Calu3 (cell line): Measurements from ENCODE around the gene CRB3. TPM values are rescaled to one million over a fixed set of nuclear protein-coding genes. Genes with fewer than 3 reads are reported as not detected.

Experiments used
- BruUV-seq: library from RNA; stranded (reverse); fragments of 400-500 nt; replicated peaks from 2 replicates; lab custom pipeline; 2021; lab: Mats Ljungman, UMichigan
- CTCF ChIA-PET: fragments of 300-600 bp; sonication (Branson Sonifier 250); formaldehyde crosslinking; loops from one replicate; lab custom pipeline; 2022; ENCODE audit warnings: antibody characterized with exemption; lab: Charles Lee
- DNase-seq: peaks from one replicate; pipeline ENCODE4 v3.0.0; 2022
- H3K27ac Mint-ChIP-seq: one replicate; pipeline ENCODE4 v1.8.0; 2022; ENCODE audit warnings: mixed read lengths; ENCODE audit not compliant: unreplicated experiment
- H3K27me3 Mint-ChIP-seq: one replicate; pipeline ENCODE4 v1.8.0; 2022; ENCODE audit warnings: mixed read lengths; ENCODE audit not compliant: unreplicated experiment
- H3K36me3 Mint-ChIP-seq: one replicate; pipeline ENCODE4 v1.8.0; 2022; ENCODE audit warnings: mild to moderate bottlenecking, moderate library complexity, mixed read lengths; ENCODE audit not compliant: insufficient read depth, unreplicated experiment
- H3K4me1 Mint-ChIP-seq: one replicate; pipeline ENCODE4 v1.8.0; 2022; ENCODE audit warnings: mild to moderate bottlenecking, low read depth, mixed read lengths; ENCODE audit not compliant: unreplicated experiment
- H3K4me3 Mint-ChIP-seq: one replicate; pipeline ENCODE4 v1.8.0; 2022; ENCODE audit warnings: mild to moderate bottlenecking, low read depth, moderate library complexity, mixed read lengths; ENCODE audit not compliant: unreplicated experiment
- H3K9me3 Mint-ChIP-seq: one replicate; pipeline ENCODE4 v1.8.0; 2022; ENCODE audit warnings: low read depth, mixed read lengths; ENCODE audit not compliant: unreplicated experiment
- intact Hi-C: fragments of 100-400 bp; cut with micrococcal nuclease; formaldehyde crosslinking; loops from one replicate; pipeline ENCODE4 v1.10.0; 2022; ENCODE audit not compliant: unreplicated experiment
- total RNA-seq: library from RNA; stranded (reverse); gene quantifications from 2 replicates; pipeline ENCODE4 v1.2.3, GENCODE V29; 2022
- TF ChIP-seq, protein P1 (sequence below): fragments of 200-600 bp; IDR thresholded peaks from one replicate; pipeline ENCODE4 v1.8.0; 2022; ENCODE audit warnings: antibody characterized with exemption; ENCODE audit not compliant: unreplicated experiment

The CRB3 gene
- total RNA-seq, 1 experiment from 2014 or later, result 47.6 TPM

DNA sequence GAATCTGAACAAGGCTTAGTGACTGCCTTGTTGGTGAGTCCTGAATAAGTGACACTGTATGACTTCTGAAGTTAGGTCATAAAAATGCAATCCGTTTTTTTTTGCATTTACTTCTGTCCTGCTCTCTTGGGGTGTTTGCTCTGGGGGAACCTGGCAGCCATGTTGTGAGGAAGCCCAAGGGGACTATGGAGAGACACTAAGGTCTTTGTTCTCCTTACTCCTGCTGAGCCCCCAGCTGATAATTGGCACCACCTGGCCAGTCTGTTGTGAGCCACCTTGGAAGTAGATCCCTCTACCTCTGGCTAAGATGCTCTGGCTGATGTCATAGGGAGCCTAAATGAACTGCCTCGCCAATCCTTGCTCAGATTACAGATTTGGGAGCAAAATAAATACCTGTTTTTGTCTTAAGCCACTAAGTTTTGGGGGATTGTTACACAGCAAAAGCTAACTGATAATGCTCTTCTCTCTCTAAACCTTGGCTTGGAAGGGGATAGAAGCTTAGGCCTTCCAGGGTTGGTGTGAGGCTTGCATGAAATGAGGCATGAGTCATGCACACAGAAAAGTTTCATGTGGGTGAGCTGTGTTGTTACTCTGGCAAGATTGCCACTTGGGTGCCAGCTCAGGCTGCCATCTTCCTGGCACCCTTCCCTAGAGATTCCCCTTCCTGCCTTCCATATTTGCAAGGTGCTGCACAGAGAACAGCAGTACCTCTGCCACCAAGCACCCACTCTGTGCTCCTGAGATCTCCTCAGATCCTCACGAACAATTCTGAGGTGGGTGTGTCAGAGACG is 27.9 kb downstream of the CRB3 start:
- no peaks in the 10 kb centered on the region for H3K36me3 Mint-ChIP-seq
- intact Hi-C loops, result no loop called here
- no peak overlapping the region for H3K4me3 Mint-ChIP-seq
- no TSS peak for BruUV-seq
- peaks cover 3% of the 10 kb centered on the region for H3K9me3 Mint-ChIP-seq
- peaks cover 16% of the 10 kb centered on the region for H3K27me3 Mint-ChIP-seq
- DNase-seq, result no peak
- TF ChIP-seq, protein P1, sequence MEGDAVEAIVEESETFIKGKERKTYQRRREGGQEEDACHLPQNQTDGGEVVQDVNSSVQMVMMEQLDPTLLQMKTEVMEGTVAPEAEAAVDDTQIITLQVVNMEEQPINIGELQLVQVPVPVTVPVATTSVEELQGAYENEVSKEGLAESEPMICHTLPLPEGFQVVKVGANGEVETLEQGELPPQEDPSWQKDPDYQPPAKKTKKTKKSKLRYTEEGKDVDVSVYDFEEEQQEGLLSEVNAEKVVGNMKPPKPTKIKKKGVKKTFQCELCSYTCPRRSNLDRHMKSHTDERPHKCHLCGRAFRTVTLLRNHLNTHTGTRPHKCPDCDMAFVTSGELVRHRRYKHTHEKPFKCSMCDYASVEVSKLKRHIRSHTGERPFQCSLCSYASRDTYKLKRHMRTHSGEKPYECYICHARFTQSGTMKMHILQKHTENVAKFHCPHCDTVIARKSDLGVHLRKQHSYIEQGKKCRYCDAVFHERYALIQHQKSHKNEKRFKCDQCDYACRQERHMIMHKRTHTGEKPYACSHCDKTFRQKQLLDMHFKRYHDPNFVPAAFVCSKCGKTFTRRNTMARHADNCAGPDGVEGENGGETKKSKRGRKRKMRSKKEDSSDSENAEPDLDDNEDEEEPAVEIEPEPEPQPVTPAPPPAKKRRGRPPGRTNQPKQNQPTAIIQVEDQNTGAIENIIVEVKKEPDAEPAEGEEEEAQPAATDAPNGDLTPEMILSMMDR, result no peak
- CTCF ChIA-PET, result interaction anchor here (0.5 to 0.6 kb wide), 3 partner anchors 88 to 643 kb away, joined by 3 to 5 read pairs (median 4); no protein-coding TSS in a partner anchor
- H3K4me1 Mint-ChIP-seq, result no peaks in the 10 kb centered on the region
- H3K27ac Mint-ChIP-seq, result no peak overlapping the region

DNA sequence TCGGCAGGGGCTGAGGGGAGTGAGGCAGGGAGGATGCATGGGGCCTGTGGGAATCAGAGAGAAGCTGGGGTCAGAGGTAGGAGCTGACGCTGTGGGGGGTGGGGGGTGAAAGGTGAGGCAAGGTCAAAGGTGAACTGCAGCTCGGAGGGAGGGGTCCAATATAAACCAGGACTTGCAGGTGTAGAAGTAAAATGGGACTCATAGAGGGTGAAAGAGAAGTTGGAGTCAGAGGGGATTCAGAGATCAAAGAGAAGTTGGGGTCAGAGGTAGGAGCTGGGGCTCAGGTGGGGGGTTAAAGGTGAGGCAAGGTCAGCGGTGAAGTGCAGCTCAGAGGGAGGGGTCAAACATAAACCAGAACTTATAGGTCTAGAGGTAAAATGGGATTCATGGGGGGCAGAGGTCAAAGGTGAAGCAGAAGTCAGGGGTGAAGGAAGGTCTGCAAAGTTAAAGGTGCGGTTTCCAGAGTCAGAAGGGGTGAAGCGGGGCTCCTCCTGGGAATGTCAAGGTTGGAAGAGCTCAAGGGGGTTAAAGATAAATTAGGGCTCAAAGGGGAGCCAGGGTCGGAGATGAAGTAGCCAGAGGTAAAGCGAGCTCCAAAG is 30.5 kb downstream of the CRB3 start:
- intact Hi-C loops, result no loop called here
- no TSS peak for BruUV-seq
- Mint-ChIP-seq H3K4me1 (no peaks in the 10 kb centered on the region), H3K9me3 (peaks cover 3% of the 10 kb centered on the region), H3K27ac (no peak overlapping the region), H3K27me3 (peaks cover 26% of the 10 kb centered on the region), H3K4me3 (no peak overlapping the region), H3K36me3 (no peaks in the 10 kb centered on the region)
- TF ChIP-seq, protein P1, result no peak
- CTCF ChIA-PET, result no interaction called here
- no peak for DNase-seq

DNA sequence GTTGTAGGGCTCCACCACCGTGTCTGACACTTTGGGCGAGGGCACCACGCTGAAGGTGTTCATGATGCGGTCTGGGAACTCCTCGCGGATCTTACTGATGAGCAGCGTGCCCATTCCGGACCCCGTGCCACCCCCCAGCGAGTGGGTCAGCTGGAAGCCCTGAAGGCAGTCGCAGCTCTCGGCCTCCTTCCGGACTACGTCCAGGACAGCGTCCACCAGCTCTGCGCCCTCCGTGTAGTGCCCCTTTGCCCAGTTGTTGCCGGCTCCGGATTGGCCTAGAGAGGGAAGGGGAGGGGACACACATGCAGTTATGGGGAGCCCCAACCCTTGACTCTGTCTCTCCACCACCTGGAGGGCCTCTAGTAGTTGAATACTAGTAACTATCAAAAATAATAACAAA is 31.9 kb downstream of the CRB3 start:
- no peak overlapping the region for H3K4me3 Mint-ChIP-seq
- DNase-seq, result no peak
- H3K9me3 Mint-ChIP-seq, result peaks cover 3% of the 10 kb centered on the region
- CTCF ChIA-PET, result no interaction called here
- no peaks in the 10 kb centered on the region for H3K4me1 Mint-ChIP-seq
- intact Hi-C loops, result no loop called here
- BruUV-seq, result no TSS peak
- H3K27ac Mint-ChIP-seq, result no peak overlapping the region
- TF ChIP-seq, protein P1, result no peak
- no peaks in the 10 kb centered on the region for H3K36me3 Mint-ChIP-seq
- peaks cover 21% of the 10 kb centered on the region for H3K27me3 Mint-ChIP-seq

DNA sequence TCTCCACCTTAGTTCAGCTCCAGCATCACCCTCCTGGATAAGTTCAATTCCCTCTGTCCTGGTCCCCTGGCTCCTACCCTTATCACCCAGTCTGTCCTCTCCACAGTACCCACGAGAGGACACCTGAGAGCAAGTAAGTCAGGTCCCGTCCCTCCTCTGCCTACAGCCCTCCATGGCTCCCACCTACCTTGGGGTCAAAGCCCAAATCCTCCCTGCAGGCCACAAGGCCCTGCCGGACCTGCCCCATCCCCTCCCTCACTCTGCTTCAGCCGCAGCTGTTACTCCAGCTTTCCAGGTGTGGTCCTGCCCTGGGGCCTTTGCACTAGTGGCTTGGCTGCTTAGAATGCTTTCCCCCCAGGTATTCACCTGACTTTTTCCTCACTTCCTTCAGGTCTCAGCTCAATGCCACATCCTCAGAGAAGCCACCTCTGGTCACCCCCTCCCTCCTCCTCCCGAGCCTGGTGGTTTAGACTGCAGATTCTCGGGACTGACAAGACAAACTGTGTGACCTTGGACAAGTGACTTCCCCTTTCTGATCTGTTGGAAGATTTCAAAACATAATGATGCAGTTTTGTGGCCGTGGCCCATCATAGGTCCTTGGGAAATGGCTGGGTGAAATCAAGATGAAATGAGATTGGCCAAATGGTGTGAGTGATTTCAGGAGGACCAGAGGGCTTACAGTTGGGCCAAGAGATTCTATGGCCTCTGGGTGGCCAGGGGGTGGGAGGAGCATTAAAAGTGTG is 34.4 kb downstream of the CRB3 start:
- BruUV-seq, result no TSS peak
- CTCF ChIA-PET, result no interaction called here
- peaks cover 33% of the 10 kb centered on the region for H3K27me3 Mint-ChIP-seq

More for the DNA sequence above, 34.4 kb downstream of the CRB3 start:
- TF ChIP-seq, protein P1, result no peak
- no peaks in the 10 kb centered on the region for H3K4me1 Mint-ChIP-seq
- intact Hi-C loops, result no loop called here
- no peak overlapping the region for H3K27ac Mint-ChIP-seq
- no peak overlapping the region for H3K4me3 Mint-ChIP-seq
- no peaks in the 10 kb centered on the region for H3K9me3 Mint-ChIP-seq
- peaks cover 4% of the 10 kb centered on the region for H3K36me3 Mint-ChIP-seq
- DNase-seq, result no peak
